HG03439 (cell line): ENCODE measurements around the gene GALNT18.
"Not testable (repeated sequence)": the region's sequence is repeated elsewhere in the genome, so short reads cannot be mapped to it uniquely, and the experiment has no call there.

Source experiments
- ATAC-seq: cut with Tn5 transposase; IDR thresholded peaks from one replicate; pipeline ENCODE4 v1.9.1; 2021; ENCODE audit warnings: mild to moderate bottlenecking, moderate library complexity; ENCODE audit not compliant: unreplicated experiment

Gene GALNT18

GRCh38 chr11:11366793-11367192 lies 255.0 kb downstream of the GALNT18 start:
- no peak for ATAC-seq

GRCh38 chr11:11363674-11364073 lies 258.1 kb downstream of the GALNT18 start:
- ATAC-seq: no peak

- no peak for ATAC-seq
Measured at GRCh38 chr11:11359611-11360010, 262.2 kb downstream of the GALNT18 start.

GRCh38 chr11:11356842-11357241 lies 265.0 kb downstream of the GALNT18 start:
- ATAC-seq: no peak

- not testable (repeated sequence) for ATAC-seq
Measured at GRCh38 chr11:11352878-11353277, 268.9 kb downstream of the GALNT18 start, which contains the start of gene CSNK2A3. TSS of gene CSNK2A3 (minus strand) at chr11:11353250. CDS start at chr11:11353119, 131 bp downstream.

- not testable (repeated sequence) for ATAC-seq
Measured at GRCh38 chr11:11351851-11352250, 270.0 kb downstream of the GALNT18 start.

GRCh38 chr11:11351042-11351586 lies 270.7 kb downstream of the GALNT18 start:
- no peak for ATAC-seq

- ATAC-seq: no peak
Measured at GRCh38 chr11:11349870-11350337, 271.9 kb downstream of the GALNT18 start.

- ATAC-seq: no peak
Measured at GRCh38 chr11:11349106-11349825, 272.5 kb downstream of the GALNT18 start.

- ATAC-seq: no peak
Measured at GRCh38 chr11:11348303-11348702, 273.5 kb downstream of the GALNT18 start.

- ATAC-seq: no peak
Measured at GRCh38 chr11:11347592-11347991, 274.2 kb downstream of the GALNT18 start.

- ATAC-seq: no peak
Measured at GRCh38 chr11:11346303-11346702, 275.5 kb downstream of the GALNT18 start.

GRCh38 chr11:11345099-11345498 lies 276.7 kb downstream of the GALNT18 start:
- no peak for ATAC-seq

GRCh38 chr11:11344045-11344444 lies 277.8 kb downstream of the GALNT18 start:
- no peak for ATAC-seq

- ATAC-seq: no peak
Measured at GRCh38 chr11:11338304-11338703, 283.5 kb downstream of the GALNT18 start.

- ATAC-seq: no peak
Measured at GRCh38 chr11:11336664-11337063, 285.1 kb downstream of the GALNT18 start.

GRCh38 chr11:11335043-11335442 lies 286.8 kb downstream of the GALNT18 start:
- ATAC-seq: no peak

GRCh38 chr11:11334607-11335006 lies 287.2 kb downstream of the GALNT18 start:
- no peak for ATAC-seq

- ATAC-seq: no peak
Measured at GRCh38 chr11:11332141-11332710, 289.6 kb downstream of the GALNT18 start.

GRCh38 chr11:11329062-11329806 lies 292.6 kb downstream of the GALNT18 start:
- ATAC-seq: no peak

GRCh38 chr11:11324090-11324489 lies 297.7 kb downstream of the GALNT18 start:
- no peak for ATAC-seq
